ENCODE results near the gene MYMK.
A peak's percentile ranks its signal among the peaks of the same experiment; 100 is the strongest.

The MYMK gene

DNA sequence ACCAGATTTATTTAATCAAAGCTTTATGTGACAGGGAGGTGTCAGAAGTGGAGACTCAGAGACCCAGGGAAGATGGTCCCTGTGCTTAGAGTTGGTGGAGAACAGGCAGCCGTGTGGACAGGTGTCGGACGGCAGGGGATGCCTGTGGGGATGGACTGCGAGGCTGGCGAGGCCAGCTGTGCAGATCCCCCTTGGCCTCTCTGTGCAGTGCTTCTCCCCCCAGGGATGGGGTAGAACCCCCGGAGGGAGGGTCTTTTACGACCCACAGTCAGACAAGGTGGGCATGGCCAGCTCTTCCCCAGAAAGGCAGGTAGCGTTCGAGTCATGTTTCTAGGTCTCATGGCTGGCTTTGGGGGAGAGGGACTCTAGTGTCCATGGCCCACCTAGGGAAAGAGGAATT, 41.1 kb downstream of the MYMK start:
- H3K27ac ChIP-seq: no peak overlapping the region
- TF ChIP-seq, protein P1, sequence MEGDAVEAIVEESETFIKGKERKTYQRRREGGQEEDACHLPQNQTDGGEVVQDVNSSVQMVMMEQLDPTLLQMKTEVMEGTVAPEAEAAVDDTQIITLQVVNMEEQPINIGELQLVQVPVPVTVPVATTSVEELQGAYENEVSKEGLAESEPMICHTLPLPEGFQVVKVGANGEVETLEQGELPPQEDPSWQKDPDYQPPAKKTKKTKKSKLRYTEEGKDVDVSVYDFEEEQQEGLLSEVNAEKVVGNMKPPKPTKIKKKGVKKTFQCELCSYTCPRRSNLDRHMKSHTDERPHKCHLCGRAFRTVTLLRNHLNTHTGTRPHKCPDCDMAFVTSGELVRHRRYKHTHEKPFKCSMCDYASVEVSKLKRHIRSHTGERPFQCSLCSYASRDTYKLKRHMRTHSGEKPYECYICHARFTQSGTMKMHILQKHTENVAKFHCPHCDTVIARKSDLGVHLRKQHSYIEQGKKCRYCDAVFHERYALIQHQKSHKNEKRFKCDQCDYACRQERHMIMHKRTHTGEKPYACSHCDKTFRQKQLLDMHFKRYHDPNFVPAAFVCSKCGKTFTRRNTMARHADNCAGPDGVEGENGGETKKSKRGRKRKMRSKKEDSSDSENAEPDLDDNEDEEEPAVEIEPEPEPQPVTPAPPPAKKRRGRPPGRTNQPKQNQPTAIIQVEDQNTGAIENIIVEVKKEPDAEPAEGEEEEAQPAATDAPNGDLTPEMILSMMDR (IDR thresholded peaks at IDR 0.05): no peak
- no peak overlapping the region for H3K4me3 ChIP-seq
- DNase-seq (ENCODE audit: low spot score): no peak

DNA sequence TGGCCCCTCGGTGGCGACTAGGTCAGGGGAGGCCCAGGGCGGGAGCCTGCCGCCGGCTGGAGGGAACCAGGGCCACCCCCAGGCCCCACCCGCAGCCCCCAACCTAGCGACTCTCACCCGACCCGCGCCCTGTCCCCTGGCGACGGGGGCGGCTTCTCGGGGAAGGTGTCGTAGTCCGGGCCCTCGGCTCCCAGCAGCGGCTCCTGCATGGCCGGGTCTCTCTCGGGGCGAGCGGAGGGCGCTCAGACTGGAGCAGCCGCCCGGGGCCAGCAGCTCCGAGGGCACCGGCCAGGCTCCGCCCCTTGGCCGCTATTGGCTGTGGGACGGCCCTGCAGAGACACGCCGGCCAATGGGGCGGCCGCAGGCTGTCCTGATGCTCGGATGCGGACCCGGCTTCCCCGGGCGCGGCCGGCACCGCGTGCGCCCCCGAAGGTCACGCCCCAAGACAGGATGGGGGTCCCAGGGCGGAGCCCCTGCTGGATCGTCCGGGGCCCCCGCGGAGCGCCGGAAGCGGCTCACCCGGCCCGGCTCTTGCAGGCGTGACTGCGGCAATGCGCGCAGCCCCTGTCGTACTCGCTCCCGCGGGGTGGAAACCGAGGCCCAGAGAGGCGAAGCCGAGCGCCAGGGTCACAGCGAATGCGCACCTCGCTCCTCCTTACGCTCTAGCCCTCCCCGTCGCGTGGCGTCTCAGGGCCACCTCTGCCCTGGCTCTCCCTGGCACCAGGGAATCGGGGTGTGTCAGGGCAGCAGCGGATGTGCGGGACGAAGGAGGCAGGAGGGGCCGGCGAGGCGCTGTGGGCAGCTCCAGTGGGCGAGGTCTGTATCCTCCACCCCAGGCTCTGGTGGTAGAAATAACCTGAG, 45.7 kb downstream of the MYMK start, which contains the start of gene SLC2A6:
TSS of gene SLC2A6 (minus strand) at position 249 of the 861 bp plus-strand sequence. CDS start at position 209, 40 bp downstream.
- peak within 1 kb of the TSS; percentile 17 to 74 for H3K27ac ChIP-seq
- TF ChIP-seq, protein P1 (IDR thresholded peaks at IDR 0.05): no peak
- H3K4me3 ChIP-seq: peak within 1 kb of the TSS; percentile 69
- peak; percentile 90 for DNase-seq (ENCODE audit: low spot score)

DNA sequence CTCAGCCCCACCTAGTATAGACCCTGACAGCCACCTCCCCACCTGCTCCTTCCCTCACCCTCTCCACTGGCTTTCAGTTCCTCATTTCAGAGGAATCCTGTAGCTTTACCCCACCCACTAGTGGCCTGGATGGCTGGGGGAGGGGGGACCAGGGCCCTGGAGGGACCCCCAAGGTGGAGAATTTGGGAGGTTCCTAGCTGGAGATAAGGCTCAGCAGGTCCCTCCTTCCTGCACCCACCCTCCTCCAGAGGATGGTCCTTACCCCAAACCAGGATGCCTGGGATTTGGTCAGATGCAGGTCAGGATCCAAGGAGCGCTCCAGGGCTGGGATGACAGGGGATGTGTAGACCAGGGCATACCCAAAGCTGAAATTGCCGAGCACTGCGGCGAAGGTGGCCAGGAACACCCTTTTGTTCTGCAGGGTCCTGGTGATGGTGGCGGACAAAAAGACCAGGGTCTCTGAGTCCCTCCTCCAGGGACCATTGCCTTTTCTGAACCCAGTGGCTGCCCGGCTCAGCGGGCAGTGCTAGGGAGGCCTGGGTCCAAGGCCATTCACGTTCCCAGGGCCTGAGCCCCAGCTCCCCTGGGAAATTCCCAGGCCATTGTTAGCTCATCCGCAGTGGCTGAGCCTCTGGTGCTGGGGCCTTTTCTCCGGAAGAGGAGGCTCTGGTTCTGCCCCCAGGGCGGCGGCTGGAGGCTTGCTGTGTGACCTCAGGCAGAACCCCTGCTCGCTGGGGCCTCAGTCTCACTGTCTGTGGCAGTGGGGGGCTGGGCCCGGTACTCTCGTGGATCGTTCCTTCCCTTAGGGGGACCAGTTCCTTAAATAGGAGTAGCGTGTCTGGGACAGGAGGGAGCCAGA, 46.5 kb downstream of the MYMK start:
- TF ChIP-seq, protein P1 (IDR thresholded peaks at IDR 0.05): no peak
- H3K27ac ChIP-seq: peak overlapping the region; percentile 17 to 74
- no peak for DNase-seq (ENCODE audit: low spot score)
- H3K4me3 ChIP-seq: peak overlapping the region; percentile 69

DNA sequence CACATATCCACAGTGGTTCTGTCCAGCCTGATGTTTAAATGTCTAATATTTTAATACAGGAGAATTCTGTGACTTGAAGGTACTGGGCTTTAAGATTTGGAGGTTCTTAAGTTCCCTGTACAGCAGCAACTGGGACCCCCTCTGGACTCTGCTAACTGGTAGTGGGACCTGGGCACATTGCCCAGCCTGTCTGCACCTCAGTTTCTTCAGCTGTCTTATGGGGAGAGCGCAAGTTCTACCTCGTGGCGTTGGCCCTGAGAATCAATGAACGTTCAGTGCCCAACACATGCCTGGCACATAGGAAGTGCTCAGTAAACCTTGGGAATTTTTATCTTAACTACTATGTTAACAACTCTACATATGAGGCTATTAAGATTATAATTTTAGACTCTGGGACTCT, 47.3 kb downstream of the MYMK start:
- Histone ChIP-seq H3K27ac (no peak overlapping the region), H3K4me3 (no peak overlapping the region)
- TF ChIP-seq, protein P1 (IDR thresholded peaks at IDR 0.05): no peak
- no peak for DNase-seq (ENCODE audit: low spot score)

DNA sequence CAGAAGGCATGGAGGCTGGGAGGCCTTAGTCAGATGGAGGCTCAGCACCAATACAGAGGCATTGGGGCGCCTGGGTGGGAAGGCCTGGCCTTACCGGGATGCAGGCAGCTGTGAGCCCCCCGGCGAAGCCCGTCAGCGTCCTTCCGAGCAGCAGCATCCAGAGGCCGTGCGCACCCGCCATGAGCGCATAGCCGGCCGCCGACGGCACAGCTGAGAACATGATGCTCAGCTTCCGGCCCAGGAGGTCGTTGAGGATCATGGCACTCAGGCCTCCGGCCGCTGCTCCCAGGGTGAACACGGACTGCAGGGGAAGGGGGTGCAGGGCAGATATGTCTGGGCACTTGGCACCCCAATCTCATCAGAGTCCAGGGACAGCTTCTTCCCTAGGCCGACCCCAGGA, 47.8 kb downstream of the MYMK start:
- TF ChIP-seq, protein P1 (IDR thresholded peaks at IDR 0.05): no peak
- Histone ChIP-seq H3K4me3 (no peak overlapping the region), H3K27ac (no peak overlapping the region)
- DNase-seq (ENCODE audit: low spot score): no peak

DNA sequence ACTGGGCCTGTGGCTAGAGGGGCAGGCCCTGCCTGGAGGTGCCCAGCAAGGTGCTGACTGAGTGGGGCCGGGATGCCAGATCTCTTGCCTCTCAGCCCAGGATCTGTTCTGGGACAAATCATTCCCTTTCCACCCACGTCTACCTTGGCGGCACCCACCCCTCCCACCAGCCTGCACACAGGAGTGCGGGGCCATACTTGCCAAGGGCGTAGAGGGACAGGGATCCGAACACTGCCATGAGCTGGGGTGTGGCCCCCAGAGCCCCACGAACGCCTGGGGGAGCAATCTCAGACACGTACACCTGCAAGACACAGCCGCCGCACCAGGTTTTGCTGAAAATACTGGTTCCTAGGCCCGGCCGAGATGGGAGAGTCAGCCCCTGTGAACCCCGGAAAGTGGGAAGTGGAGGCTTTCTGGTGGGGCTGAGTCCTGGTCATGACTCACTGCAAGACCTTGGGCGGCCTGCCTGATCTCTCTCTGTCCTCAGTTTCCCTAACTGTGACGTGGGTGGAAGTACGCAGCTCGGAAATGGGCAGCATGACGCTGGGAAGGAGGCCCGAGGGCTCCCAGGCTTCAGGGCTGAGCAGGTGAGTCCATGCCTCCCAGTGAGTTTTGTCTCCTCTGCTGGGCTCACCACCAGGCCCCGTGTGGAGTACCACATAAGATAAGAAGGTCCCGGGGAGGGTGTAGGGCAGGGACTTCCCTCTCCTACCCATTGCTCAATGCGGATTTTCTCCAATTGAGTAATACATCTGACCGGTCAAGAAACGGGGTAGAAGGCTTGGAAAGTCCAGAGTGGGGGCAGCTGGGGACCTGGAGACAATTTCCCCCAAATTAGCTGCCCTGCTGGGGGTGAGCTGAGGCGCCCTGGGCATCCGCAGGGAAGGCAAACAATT, 48.5 kb downstream of the MYMK start:
- H3K4me3 ChIP-seq: no peak overlapping the region
- no peak overlapping the region for H3K27ac ChIP-seq
- DNase-seq (ENCODE audit: low spot score): no peak
- TF ChIP-seq, protein P1 (IDR thresholded peaks at IDR 0.05): no peak

All from coronary artery (tissue), 2 donors.